ENCODE data around the gene KCNG4.
"Not testable (repeated sequence)": the region's sequence is repeated elsewhere in the genome, so short reads cannot be mapped to it uniquely, and the experiment has no call there.

Gene KCNG4

DNA sequence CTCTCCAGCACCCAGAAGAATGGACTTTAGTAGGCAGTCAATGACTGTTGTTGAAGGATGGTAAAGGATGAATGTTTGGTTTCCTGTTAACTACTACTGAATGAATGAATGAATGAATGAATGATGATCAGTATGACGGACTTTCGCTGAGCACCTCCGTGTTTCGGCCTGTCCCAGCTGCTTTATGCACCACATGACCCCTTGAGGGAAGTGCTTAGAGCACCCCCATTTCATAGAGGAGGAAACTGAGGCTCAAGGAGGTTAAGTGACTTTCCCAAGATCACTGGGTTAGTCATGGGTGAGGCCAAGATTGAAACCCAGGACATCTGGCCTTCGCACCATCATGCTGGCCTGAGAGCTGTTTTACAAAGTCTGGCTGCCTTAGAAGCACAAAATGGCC, 6.8 kb downstream of the KCNG4 start:
- DNase-seq: no peak

GRCh38 chr16:84232060-84232459, 7.8 kb downstream of the KCNG4 start:
- DNase-seq: no peak

DNA sequence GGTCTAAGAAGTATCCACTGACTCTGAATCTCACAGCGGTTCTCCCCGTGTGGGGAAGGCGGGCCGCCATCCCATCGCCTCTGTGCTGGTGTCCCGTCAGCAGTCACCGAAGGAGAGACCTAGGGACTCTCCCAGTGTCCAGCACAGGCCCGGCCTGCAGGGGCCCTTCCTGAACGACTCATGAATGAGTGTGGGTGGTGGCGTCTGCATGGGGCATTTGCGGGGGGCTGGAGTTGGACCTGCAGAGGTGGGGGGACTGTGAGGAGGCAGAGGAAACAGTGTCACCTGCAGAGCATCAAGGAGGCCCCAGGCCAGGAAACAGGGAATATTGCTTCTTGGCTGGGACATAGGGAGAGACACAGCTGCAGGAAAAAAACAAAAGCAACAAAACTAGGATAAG, 10.3 kb downstream of the KCNG4 start:
- no peak for DNase-seq

DNA sequence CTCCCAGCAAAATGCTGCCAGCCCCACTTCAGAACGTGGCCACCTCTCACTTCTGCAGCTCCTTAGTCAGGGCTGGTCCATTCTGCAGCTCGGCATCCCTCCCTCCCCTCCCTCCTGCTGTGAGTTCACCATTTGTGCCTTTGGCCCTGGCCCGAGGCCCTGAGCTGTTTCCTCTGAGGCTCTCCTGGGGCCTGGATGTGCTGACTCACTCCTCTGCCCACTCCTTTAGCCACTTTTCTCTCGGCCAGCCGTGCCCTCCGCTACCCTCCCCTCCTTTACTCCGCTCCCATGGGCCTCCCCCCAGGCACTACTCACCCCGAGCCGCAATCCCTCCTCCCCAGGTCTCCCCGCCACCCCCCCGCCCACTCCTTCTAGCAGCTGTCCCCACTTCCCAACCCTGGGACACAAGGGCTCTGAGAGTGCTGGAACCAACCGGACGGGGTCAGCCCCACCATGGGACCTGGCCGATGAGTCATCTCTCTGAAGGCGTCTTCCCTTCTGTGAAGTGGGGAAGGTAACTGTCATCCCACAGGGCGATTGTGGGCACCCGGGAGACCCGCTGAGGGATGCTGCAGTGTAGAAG, 11.5 kb downstream of the KCNG4 start:
- DNase-seq: peak; percentile 20

DNA sequence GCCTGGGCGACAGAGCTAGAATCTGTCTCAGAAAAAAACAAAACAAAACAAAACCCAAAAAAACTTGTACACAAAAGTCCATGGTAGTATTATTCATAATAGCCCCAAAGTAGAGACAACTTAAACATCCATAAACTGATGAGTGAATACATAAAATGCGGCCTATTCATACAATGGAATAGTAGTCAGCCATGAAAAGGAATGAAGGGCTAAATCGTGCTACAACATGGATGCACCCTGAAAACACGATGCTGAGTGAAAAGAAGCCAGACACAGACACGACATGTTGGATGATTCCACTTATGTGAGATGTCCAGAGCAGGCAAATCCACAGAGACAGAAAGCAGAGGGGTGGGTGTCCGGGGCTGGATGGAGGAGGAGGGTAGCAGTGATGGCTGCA, 12.3 kb downstream of the KCNG4 start:
- no peak for DNase-seq

- no peak for DNase-seq
These were observed 13.8 kb downstream of the KCNG4 start for GRCh38 chr16:84226026-84226425.

GRCh38 chr16:84225571-84225970, 14.2 kb downstream of the KCNG4 start:
- no peak for DNase-seq

GRCh38 chr16:84225126-84225525, 14.7 kb downstream of the KCNG4 start:
- DNase-seq: no peak

GRCh38 chr16:84224554-84224953, 15.3 kb downstream of the KCNG4 start:
- DNase-seq: no peak

DNA sequence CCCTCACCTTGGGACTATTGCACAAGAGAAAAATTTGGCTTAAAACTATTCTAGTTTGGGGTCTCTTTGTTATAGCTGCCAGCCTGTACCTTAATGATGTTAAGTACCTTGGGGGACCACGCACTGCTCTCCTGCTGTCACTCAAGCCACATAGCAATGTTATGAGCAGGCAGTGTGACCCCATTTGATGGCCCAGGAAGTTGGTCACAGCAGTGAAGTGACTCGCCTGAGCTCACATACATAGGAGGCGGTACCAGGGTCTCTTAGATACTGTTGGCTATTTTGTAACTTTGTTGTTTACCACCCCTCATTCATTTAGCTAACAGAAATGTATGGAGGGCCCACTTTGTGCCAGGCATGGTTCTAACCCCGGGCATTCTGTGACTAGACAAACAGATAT, 16.4 kb downstream of the KCNG4 start:
- DNase-seq: no peak

DNA sequence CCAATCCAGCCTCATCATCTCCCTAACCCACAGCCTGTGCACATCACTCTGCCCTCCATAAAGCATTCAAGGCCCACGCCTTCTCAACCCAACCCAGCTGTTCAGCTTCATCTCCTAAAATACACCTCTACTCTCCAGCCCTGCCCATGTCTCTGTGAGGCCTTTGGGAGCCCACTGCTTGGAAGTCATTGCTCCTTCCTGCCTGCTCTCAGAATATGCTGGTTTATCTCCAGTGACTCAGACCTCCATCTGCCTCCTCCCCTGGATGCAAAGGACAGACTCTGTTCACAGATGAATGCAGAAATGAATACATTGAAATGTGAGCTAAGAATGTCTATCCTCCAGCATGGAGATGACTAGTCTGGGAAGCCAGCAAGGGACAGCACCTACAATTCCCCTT, 19.0 kb downstream of the KCNG4 start:
- no peak for DNase-seq

DNA sequence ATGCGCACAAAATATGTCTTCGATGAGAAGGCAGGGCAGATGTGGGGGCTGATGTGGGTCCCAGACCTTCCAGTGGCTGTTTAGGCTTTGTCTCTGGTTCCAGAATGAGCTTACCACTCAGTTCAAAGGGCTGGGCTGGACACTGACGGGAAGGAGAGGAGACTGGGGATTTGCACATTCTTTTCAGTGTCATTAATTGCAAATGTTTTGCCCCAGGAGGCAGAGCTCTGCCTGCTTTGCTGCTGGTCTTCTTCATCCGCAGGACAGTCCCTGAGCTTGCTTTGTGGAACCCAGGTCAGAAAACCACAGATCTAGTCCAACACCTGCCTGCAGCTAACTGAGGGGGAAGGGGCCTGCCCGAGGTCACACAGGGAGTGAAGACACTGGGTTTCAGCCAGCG, 20.9 kb downstream of the KCNG4 start:
- no peak for DNase-seq

DNA sequence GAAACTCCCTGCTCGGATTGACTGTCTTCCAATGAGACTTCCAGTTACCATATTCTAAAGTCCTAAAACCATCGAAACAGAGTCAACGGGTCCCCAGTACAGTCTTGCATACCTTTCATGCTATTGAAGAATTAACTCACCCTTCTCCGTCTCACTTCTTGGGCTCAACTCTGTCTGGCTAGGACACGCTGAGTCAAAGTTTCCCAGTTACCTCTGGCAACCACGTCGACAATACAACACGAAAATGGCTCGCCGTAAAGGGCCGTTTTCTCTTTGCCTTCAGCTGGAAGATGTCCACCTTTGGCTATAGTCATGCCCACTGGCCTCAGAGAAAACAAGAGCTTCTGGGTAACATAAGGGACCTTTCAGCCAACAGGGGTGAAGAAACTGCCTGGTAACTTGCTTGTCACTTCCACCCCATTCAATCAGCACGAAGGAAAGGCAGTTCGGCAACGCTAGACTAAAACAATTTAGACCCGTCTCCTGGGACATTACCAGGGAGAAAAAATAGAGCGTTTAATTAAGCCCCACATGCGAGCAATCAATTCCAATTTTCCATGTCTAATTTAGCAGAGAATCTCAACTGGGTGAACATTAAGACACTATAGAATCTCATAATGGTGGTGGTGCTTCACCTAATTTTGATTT, 21.5 kb downstream of the KCNG4 start:
- DNase-seq: no peak

DNA sequence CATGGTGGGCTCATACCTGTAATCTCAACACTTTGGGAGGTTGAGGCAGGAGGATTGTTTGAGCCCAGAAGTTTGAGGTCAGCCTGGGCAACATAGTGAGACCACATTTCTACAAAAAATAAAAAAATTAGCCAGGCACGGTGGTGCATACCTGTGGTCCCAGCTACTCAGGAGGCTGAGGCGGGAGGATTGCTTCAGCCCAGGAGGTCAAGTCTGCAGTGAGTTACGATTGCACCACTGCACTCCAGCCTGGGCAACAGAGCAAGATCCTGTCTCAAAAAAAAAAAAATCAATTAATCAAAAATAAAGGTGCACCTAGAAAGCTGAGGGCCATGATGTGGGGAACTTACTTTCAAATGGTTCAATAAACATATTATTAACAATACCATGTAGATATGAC, 23.7 kb downstream of the KCNG4 start:
- DNase-seq: not testable (repeated sequence)

DNA sequence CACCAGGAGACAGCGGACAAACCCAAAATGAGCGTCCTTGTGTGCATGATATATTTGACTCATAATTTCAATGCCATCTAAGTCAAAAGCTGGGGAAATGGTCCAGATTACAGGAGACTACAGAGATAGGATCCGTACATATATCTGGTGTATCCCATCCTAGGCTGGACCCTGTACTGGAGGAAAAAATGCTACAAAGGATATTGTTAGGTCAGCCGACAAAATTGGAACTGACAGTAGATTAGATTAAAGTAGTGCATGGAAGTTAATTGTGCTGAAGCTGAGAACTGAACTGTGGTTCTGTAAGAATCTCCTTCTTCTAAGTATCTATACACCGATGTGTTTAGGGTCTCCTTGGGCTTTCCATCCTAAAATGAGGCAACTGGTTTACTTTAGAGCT, 24.3 kb downstream of the KCNG4 start:
- DNase-seq: no peak

GRCh38 chr16:84214451-84215066, 25.3 kb downstream of the KCNG4 start:
- DNase-seq: no peak

- no peak for DNase-seq
These were observed 27.2 kb downstream of the KCNG4 start for GRCh38 chr16:84212631-84213030.

DNA sequence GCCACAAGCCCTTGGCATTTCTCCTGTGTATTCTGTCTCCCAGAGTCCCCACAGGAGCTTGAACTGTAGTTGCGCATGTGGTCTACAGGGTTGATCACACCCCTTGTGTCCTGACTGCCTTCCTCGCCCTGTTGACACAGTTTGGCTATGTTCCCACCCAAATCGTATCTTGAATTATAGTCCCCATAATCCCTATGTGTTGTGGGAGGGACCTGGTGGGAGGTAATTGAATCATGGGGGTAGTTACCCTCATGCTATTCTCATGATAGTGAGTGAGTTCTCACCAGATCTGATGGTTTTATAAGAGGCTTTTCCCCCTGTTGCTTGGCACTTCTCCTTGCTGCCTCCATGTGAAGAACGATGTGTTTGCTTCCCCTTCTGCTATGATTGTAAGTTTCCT, 27.7 kb downstream of the KCNG4 start:
- no peak for DNase-seq

GRCh38 chr16:84209989-84210388, 29.8 kb downstream of the KCNG4 start:
- DNase-seq: no peak

- no peak for DNase-seq
These were observed 31.9 kb downstream of the KCNG4 start for GRCh38 chr16:84207879-84208278.

DNA sequence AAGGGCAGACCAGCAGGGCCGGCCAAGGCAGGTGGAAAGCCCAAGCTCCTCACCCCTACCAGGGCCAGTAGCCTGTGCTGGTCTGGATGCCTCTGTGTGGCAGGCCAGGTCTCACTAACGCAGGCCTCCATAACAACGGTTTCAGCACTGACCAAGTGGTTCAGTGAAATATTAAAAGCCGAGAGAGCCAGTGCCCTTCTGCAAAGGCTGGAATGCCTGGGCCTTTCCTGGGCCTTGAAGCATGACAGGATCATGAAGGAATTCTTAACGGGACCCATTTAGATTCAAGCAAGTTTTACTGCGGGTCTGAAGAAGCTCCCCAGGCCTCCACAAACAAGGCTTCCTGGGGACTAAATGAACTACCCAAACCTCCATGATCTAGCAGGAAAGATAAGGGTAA, 32.6 kb downstream of the KCNG4 start:
- no peak for DNase-seq

DNA sequence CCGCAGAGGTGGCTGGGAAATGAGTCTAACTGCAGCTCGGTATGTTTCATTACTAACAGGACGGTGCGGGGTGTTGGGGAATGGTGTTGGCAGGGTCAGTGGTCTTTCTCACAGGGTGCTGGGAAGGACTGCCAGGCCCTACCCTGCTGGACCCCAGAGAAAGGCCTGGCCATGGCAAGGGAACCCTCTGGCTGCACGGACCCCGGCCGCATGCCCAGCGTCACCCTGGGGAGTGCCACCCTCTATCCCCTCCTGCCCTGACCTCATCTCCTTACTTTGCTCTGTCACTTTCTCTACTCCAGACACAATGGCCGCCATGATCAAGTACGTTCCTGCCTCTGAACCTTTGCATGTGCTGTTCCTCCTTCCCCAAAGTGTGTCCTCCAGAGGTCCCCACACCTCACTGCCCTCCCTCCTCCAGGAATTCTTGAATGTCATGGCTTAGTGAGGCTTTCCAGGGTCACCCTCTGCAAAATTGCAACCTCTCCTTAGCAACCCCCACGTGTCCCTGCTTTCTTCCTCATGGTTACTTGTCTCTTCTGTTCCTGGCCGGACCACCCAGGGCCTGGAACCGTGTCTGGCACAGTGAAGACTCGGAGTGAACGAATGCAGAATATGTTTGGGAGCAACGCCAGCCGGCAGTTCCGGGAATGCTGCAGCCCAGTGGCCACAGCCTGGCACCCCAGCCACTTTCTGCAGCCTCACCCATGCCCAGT, 33.7 kb downstream of the KCNG4 start:
- DNase-seq: no peak

DNA sequence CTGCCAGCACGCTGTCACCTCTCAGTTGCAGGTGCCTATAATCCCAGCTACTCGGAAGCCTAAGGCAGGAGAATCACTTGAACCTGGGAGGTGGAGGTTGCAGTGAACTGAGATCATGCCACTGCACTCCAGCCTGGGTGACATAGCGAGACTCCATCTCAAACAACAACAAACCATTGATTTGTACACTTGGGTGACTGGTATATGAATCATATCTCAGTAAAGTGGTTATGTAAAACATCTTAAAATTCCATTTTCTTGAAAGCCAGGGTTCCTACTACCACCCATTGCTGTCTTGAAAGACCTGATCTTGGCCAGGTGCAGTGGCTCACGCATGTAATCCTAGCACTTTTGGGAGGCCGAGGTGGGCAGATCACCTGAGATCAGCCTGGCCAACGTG, 34.7 kb downstream of the KCNG4 start:
- DNase-seq: not testable (repeated sequence)

DNA sequence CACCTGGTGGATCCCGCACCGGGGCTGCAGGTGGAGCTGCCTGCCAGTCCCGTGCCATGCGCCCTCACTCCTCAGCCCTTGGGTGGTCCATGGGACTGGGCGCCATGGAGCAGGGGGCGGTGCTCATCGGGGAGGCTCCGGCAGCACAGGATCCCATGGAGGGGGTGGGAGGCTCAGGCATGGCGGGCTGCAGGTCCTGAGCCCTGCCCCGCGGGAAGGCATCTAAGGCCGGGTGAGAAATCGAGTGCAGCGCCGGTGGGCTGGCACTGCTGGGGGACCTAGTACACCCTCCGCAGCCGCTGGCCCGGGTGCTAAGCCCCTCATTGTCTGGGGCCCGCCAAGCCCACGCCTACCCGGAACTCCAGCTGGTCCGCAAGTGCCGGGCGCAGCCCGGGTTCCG, 35.3 kb downstream of the KCNG4 start:
- DNase-seq: not testable (repeated sequence)

Measured in DMS79 treated with DMSO at 0.1 percent for 48 hours (cell line).